HL-60 (cell line): Measurements from ENCODE around the gene TEDC1.
"Not testable (repeated sequence)": the region's sequence is repeated elsewhere in the genome, so short reads cannot be mapped to it uniquely, and the experiment has no call there.

Experiments used
- DNase-seq, 2 experiments: peaks; one replicate each; pipeline ENCODE4 v3.0.0-alpha.2; 2010 to 2020; ENCODE audit warnings: low read depth in 1 of 2, low spot score in 1 of 2
- H3K27ac ChIP-seq: fragments of 250-450 bp; sonication (Bioruptor Pico); replicated peaks from 2 replicates; pipeline ENCODE4 v1.5.1; 2020; ENCODE audit warnings: mild to moderate bottlenecking, moderate library complexity
- H3K27me3 ChIP-seq: fragments of 250-450 bp; sonication (Bioruptor Pico); 2 replicates; pipeline ENCODE4 v1.5.1; 2021; ENCODE audit warnings: mild to moderate bottlenecking, moderate library complexity; ENCODE audit not compliant: insufficient read depth, poor library complexity, severe bottlenecking
- H3K4me3 ChIP-seq: replicated peaks from 2 replicates; pipeline ENCODE4 v1.5.1; 2011; ENCODE audit warnings: mild to moderate bottlenecking, control low read depth, low read length; ENCODE audit not compliant: insufficient read depth
- GABPA ChIP-seq: IDR thresholded peaks from 2 replicates; pipeline ENCODE4 v1.6.1; 2012; ENCODE audit warnings: low read depth
- POLR2AphosphoS5 ChIP-seq: IDR thresholded peaks from 2 replicates; pipeline ENCODE4 v1.6.1; 2012; ENCODE audit warnings: low read depth
- SPI1 ChIP-seq: IDR thresholded peaks from 2 replicates; pipeline ENCODE4 v1.6.1; 2012; ENCODE audit warnings: low read depth, mild to moderate bottlenecking, borderline replicate concordance
- TF ChIP-seq, protein P1 (sequence below): IDR thresholded peaks from 2 replicates; pipeline ENCODE4 v1.6.1; 2012; ENCODE audit warnings: low read depth; ENCODE audit not compliant: insufficient replicate concordance
- TF ChIP-seq, protein P2 (sequence below): IDR thresholded peaks from one replicate; pipeline ENCODE4 v1.5.1; 2011; ENCODE audit warnings: low read length, control low read depth, inconsistent platforms; ENCODE audit not compliant: insufficient read depth

The TEDC1 gene

DNA sequence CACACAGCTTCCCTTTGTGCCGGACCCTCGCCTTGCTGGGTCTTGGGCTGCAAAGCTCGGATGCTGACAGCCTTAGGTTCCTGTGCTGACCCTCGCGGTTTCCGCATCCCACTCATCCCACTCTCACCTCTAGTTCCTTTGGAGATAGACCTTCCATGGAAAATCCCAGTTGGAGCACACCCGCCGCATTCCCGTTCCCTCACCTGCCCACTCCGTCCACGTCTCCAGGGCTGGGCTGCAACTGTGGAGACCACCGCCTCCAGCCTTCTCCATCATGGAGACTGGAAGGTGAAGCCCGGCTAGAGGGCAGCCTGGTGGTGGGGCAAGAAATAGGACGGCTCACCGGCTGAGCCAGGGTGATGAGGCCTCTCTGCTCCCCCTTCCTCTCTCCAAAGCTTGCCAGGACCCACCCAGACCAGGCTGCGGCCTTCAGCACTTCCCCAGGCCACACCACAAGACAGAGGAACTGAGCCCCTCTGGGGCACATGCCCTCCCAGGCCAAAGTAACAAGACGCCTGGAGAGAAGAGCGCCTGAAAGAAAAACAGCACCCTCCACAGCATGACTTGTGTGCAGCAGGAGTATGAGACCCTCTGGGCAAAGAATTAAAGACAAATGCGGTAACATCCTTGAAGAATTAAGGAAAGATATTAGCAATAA lies 50.3 kb downstream of the TEDC1 start:
- no peak for DNase-seq
- peaks cover 14% of the 10 kb centered on the region for H3K27me3 ChIP-seq
- H3K4me3 ChIP-seq, result no peak overlapping the region
- TF ChIP-seq SPI1, result no peak
- TF ChIP-seq, protein P1, sequence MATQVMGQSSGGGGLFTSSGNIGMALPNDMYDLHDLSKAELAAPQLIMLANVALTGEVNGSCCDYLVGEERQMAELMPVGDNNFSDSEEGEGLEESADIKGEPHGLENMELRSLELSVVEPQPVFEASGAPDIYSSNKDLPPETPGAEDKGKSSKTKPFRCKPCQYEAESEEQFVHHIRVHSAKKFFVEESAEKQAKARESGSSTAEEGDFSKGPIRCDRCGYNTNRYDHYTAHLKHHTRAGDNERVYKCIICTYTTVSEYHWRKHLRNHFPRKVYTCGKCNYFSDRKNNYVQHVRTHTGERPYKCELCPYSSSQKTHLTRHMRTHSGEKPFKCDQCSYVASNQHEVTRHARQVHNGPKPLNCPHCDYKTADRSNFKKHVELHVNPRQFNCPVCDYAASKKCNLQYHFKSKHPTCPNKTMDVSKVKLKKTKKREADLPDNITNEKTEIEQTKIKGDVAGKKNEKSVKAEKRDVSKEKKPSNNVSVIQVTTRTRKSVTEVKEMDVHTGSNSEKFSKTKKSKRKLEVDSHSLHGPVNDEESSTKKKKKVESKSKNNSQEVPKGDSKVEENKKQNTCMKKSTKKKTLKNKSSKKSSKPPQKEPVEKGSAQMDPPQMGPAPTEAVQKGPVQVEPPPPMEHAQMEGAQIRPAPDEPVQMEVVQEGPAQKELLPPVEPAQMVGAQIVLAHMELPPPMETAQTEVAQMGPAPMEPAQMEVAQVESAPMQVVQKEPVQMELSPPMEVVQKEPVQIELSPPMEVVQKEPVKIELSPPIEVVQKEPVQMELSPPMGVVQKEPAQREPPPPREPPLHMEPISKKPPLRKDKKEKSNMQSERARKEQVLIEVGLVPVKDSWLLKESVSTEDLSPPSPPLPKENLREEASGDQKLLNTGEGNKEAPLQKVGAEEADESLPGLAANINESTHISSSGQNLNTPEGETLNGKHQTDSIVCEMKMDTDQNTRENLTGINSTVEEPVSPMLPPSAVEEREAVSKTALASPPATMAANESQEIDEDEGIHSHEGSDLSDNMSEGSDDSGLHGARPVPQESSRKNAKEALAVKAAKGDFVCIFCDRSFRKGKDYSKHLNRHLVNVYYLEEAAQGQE, result no peak
- TF ChIP-seq, protein P2, sequence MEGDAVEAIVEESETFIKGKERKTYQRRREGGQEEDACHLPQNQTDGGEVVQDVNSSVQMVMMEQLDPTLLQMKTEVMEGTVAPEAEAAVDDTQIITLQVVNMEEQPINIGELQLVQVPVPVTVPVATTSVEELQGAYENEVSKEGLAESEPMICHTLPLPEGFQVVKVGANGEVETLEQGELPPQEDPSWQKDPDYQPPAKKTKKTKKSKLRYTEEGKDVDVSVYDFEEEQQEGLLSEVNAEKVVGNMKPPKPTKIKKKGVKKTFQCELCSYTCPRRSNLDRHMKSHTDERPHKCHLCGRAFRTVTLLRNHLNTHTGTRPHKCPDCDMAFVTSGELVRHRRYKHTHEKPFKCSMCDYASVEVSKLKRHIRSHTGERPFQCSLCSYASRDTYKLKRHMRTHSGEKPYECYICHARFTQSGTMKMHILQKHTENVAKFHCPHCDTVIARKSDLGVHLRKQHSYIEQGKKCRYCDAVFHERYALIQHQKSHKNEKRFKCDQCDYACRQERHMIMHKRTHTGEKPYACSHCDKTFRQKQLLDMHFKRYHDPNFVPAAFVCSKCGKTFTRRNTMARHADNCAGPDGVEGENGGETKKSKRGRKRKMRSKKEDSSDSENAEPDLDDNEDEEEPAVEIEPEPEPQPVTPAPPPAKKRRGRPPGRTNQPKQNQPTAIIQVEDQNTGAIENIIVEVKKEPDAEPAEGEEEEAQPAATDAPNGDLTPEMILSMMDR, result no peak
- H3K27ac ChIP-seq, result no peak overlapping the region

DNA sequence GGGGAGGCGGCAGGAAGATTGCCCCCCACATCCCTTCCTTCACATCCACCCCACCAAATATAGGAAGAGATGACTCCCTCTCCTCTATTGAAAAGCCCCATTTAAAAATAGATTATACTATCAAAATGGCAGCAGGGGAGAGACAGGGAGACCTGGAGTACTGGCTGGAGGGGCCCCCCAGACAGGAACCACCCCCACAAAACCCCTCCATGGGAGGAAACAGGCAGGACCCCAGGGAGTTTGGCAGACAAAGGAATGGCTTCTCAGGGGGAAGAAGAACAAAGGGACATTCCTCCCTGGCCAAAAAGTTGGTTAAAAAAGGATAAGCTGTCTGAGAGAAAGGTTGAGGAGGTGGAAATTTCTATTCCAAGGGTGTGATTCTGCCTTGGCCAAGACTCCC lies 54.6 kb downstream of the TEDC1 start:
- H3K27ac ChIP-seq, H3K27me3 ChIP-seq, DNase-seq, H3K4me3 ChIP-seq: not testable (repeated sequence)

GRCh38 chr14:105546410-105546809 lies 55.4 kb downstream of the TEDC1 start:
- not testable (repeated sequence) for H3K27me3 ChIP-seq, H3K4me3 ChIP-seq, DNase-seq, H3K27ac ChIP-seq

DNA sequence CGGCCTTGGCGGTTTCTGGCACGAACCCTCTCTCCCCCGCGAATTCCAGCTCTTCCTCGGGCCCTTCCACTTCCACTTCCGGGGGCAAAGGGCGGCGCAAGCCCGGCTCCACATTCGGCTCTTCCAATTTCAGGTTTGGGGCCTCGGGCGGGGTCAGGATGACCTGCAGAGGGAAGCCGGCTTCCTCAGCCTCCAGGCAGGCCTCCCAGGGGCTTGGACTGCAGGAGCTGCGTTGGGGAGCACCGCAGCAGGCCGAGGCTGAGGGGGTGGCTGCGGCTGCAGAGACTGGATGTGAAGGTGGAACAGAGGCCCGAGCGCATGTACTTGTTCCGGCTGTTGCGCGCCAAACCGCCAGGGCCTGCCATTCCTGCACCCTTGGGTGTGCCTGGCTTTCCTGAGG lies 56.0 kb downstream of the TEDC1 start:
- not testable (repeated sequence) for H3K27ac ChIP-seq, H3K4me3 ChIP-seq, H3K27me3 ChIP-seq, DNase-seq

- TF ChIP-seq POLR2AphosphoS5 (no peak), GABPA (no peak), SPI1 (no peak)
- TF ChIP-seq, protein P2, result no peak
- TF ChIP-seq, protein P1, result no peak
- no peak for DNase-seq
- Histone ChIP-seq H3K27ac (no peak overlapping the region), H3K27me3 (peaks cover 2% of the 10 kb centered on the region), H3K4me3 (no peak overlapping the region)
Measured at GRCh38 chr14:105547741-105548169, 56.7 kb downstream of the TEDC1 start.
